H1 (cell line): ENCODE measurements around the gene FBXW8. TPM values are rescaled to one million over a fixed set of nuclear protein-coding genes. Genes with fewer than 3 reads are reported as not detected.

Source experiments
- CTCF ChIA-PET: fragments of 300-600 bp; sonication (Branson Sonifier 250); formaldehyde crosslinking; loops from one replicate; lab custom pipeline; 2021; ENCODE audit not compliant: partially characterized antibody; lab: Charles Lee
- POLR2A ChIA-PET: fragments of 300-600 bp; sonication (Branson Sonifier 250); formaldehyde crosslinking; loops from one replicate; lab custom pipeline; 2021; ENCODE audit warnings: inconsistent platforms; ENCODE audit not compliant: partially characterized antibody; lab: Charles Lee
- DNase-seq, 2 experiments: peaks; one replicate each; pipeline versions ENCODE4 v3.0.0 to v3.0.0-alpha.2; 2010 to 2022; ENCODE audit warnings: low spot score in 2 of 2, low read depth in 1 of 2, mixed read lengths in 1 of 2
- FAIRE-seq: peaks from 2 replicates; lab custom pipeline; 2011; peaks lifted over from hg19 to GRCh38; lab: Jason Lieb, UNC
- H2AFZ ChIP-seq: 2 replicates; pipeline ENCODE4 v1.8.1; 2012; ENCODE audit warnings: low read length, inconsistent platforms
- H2AK5ac ChIP-seq: 2 replicates; pipeline ENCODE4 v1.6.1; 2013; ENCODE audit warnings: low read depth, low read length
- H2BK120ac ChIP-seq: replicated peaks from 2 replicates; pipeline ENCODE3; 2013; ENCODE audit warnings: low read depth, low read length, inconsistent platforms
- H2BK12ac ChIP-seq: 2 replicates; pipeline ENCODE4 v1.6.1; 2013; ENCODE audit warnings: low read depth, low read length
- H2BK15ac ChIP-seq: 2 replicates; pipeline ENCODE4 v1.6.1; 2013; ENCODE audit warnings: low read length
- H2BK20ac ChIP-seq: 2 replicates; pipeline ENCODE4 v1.6.1; 2013; ENCODE audit warnings: low read length
- H2BK5ac ChIP-seq: 2 replicates; pipeline ENCODE4 v1.6.1; 2013; ENCODE audit warnings: low read depth, low read length
- H3K14ac ChIP-seq: 2 replicates; pipeline ENCODE4 v1.6.1; 2013; ENCODE audit warnings: inconsistent platforms; ENCODE audit not compliant: insufficient read length
- H3K18ac ChIP-seq: 2 replicates; pipeline ENCODE4 v1.6.1; 2013; ENCODE audit warnings: low read length; ENCODE audit errors: extremely low read depth
- H3K23ac ChIP-seq: 2 replicates; pipeline ENCODE4 v1.6.1; 2013; ENCODE audit warnings: inconsistent platforms; ENCODE audit not compliant: insufficient read length
- H3K23me2 ChIP-seq: 2 replicates; pipeline ENCODE4 v1.6.1; 2013; ENCODE audit warnings: low read depth, low read length
- H3K27ac ChIP-seq: 2 replicates; pipeline ENCODE4 v1.6.1; 2011; ENCODE audit warnings: low read depth, low read length, inconsistent platforms
- H3K27me3 ChIP-seq, 4 experiments: replicated peaks in 1 of 4; 1 replicate in 1 of 4; 2 replicates in 3 of 4; pipeline versions ENCODE4 v1.6.1 to v1.8.1; 2011 to 2013; ENCODE audit warnings: low read length in 3 of 4, mild to moderate bottlenecking in 3 of 4, inconsistent platforms in 2 of 4, mixed read lengths in 2 of 4, moderate library complexity in 1 of 4; ENCODE audit not compliant: control insufficient read depth in 3 of 4, insufficient read depth in 3 of 4; ENCODE audit errors: extremely low read depth in 1 of 4
- H3K36me3 ChIP-seq, 4 experiments: 2 replicates each; pipeline versions ENCODE4 v1.6.1 to v1.8.1; 2011 to 2013; ENCODE audit warnings: mild to moderate bottlenecking in 4 of 4, low read length in 3 of 4, moderate library complexity in 2 of 4, control low read depth in 1 of 4, inconsistent platforms in 1 of 4; ENCODE audit not compliant: insufficient read depth in 4 of 4, control insufficient read depth in 2 of 4
- H3K4ac ChIP-seq: replicated peaks from 2 replicates; pipeline ENCODE3; 2013; ENCODE audit warnings: low read length, low read depth, mixed read lengths, inconsistent platforms; ENCODE audit not compliant: insufficient read length
- H3K4me1 ChIP-seq, 4 experiments: replicated peaks in 1 of 4; 1 replicate in 1 of 4; 2 replicates in 3 of 4; pipeline versions ENCODE4 v1.6.1 to v1.8.1; 2011 to 2013; ENCODE audit warnings: low read length in 3 of 4, inconsistent platforms in 2 of 4, mixed read lengths in 1 of 4; ENCODE audit not compliant: insufficient read depth in 4 of 4, control insufficient read depth in 3 of 4
- H3K4me2 ChIP-seq, 2 experiments: 2 replicates each; pipeline versions ENCODE4 v1.6.1 to v1.8.1; 2011 to 2013; ENCODE audit warnings: low read depth in 2 of 2, low read length in 2 of 2, control low read depth in 1 of 2, inconsistent platforms in 1 of 2, mild to moderate bottlenecking in 1 of 2; ENCODE audit not compliant: insufficient read depth in 1 of 2
- H3K4me3 ChIP-seq, 4 experiments: fragments of 200-600, 300-600 bp in 1 of 4; sonication (generic), shearing (Covaris generic), sonication (Bioruptor Twin) in 1 of 4; 2 replicates each; pipeline versions ENCODE4 v1.5.1 to v1.8.1; 2011 to 2016; ENCODE audit warnings: low read length in 4 of 4, low read depth in 3 of 4, control low read depth in 2 of 4, inconsistent platforms in 2 of 4, mild to moderate bottlenecking in 2 of 4, mixed read lengths in 1 of 4, moderate library complexity in 1 of 4; ENCODE audit not compliant: insufficient read depth in 2 of 4; ENCODE audit errors: extremely low read depth in 1 of 4
- H3K56ac ChIP-seq: replicated peaks from 2 replicates; pipeline ENCODE3; 2013; ENCODE audit warnings: low read depth, mild to moderate bottlenecking, mixed read lengths, low read length, inconsistent platforms; ENCODE audit not compliant: insufficient read length
- H3K79me1 ChIP-seq: 2 replicates; pipeline ENCODE4 v1.6.1; 2013; ENCODE audit warnings: low read depth, low read length, control low read depth
- H3K79me2 ChIP-seq, 2 experiments: 2 replicates each; pipeline versions ENCODE4 v1.6.1 to v1.8.1; 2012 to 2013; ENCODE audit warnings: low read length in 2 of 2, mild to moderate bottlenecking in 2 of 2, inconsistent platforms in 1 of 2; ENCODE audit not compliant: insufficient read depth in 2 of 2, control insufficient read depth in 1 of 2
- H3K9ac ChIP-seq, 4 experiments: replicated peaks in 1 of 4; 1 replicate in 1 of 4; 2 replicates in 3 of 4; pipeline versions ENCODE4 v1.6.1 to v1.8.1; 2011 to 2013; ENCODE audit warnings: low read depth in 3 of 4, low read length in 3 of 4, control low read depth in 2 of 4, mild to moderate bottlenecking in 2 of 4, moderate library complexity in 2 of 4, inconsistent platforms in 1 of 4; ENCODE audit errors: extremely low read depth in 1 of 4
- H3K9me3 ChIP-seq, 2 experiments: 2 replicates each; pipeline versions ENCODE4 v1.6.1 to v1.8.1; 2012 to 2013; ENCODE audit warnings: mild to moderate bottlenecking in 2 of 2, moderate library complexity in 2 of 2, control low read depth in 1 of 2, inconsistent platforms in 1 of 2, low read depth in 1 of 2, low read length in 1 of 2, mixed read lengths in 1 of 2; ENCODE audit not compliant: insufficient read depth in 2 of 2
- H4K20me1 ChIP-seq, 2 experiments: replicated peaks in 1 of 2; 2 replicates each; pipeline versions ENCODE3 to v1.8.1; 2011 to 2013; ENCODE audit warnings: inconsistent platforms in 2 of 2, low read length in 2 of 2, mild to moderate bottlenecking in 1 of 2; ENCODE audit not compliant: insufficient read depth in 2 of 2, control insufficient read depth in 1 of 2
- H4K5ac ChIP-seq: 2 replicates; pipeline ENCODE4 v1.6.1; 2013; ENCODE audit warnings: low read length, low read depth, mixed read lengths, inconsistent platforms; ENCODE audit not compliant: insufficient read length
- H4K8ac ChIP-seq: 2 replicates; pipeline ENCODE4 v1.8.0; 2013; ENCODE audit warnings: mild to moderate bottlenecking, moderate library complexity, low read length, inconsistent platforms; ENCODE audit not compliant: insufficient read depth; ENCODE audit errors: extremely low read depth
- H4K91ac ChIP-seq: replicated peaks from 2 replicates; pipeline ENCODE3; 2013; ENCODE audit warnings: low read length, mixed read lengths, inconsistent platforms; ENCODE audit not compliant: insufficient read length
- ASH2L ChIP-seq: fragments of 200-600, 300-600 bp; sonication (generic); IDR thresholded peaks from one replicate; pipeline ENCODE4 v1.7.1; 2017; ENCODE audit warnings: low read length
- BCL11A ChIP-seq, 2 experiments: IDR thresholded peaks; one replicate each; pipeline ENCODE4 v1.6.1; 2011; ENCODE audit warnings: low read depth in 2 of 2, low read length in 2 of 2, mild to moderate bottlenecking in 2 of 2
- CREB1 ChIP-seq: IDR thresholded peaks from 2 replicates; pipeline ENCODE4 v1.6.1; 2012; ENCODE audit warnings: inconsistent platforms
- SP4 ChIP-seq: IDR thresholded peaks from 2 replicates; pipeline ENCODE4 v1.6.1; 2012; ENCODE audit warnings: low read length, inconsistent platforms
- SRF ChIP-seq: IDR thresholded peaks from 2 replicates; pipeline ENCODE4 v1.6.1; 2011; ENCODE audit warnings: mild to moderate bottlenecking, low read depth, low read length, moderate library complexity
- TAF1 ChIP-seq: IDR thresholded peaks from 2 replicates; pipeline ENCODE4 v1.6.1; 2011; ENCODE audit warnings: mild to moderate bottlenecking, low read depth, low read length
- WGBS, 2 experiments: shearing (Covaris generic) in 1 of 2; methylation state at CpG; one replicate each; pipeline versions ENCODE4 v1.1.6 to v1.1.7; 2013 to 2015; ENCODE audit warnings: low lambda C conversion rate in 2 of 2, mixed read lengths in 2 of 2, inconsistent platforms in 1 of 2, low coverage in 1 of 2, missing lambda C conversion rate in 1 of 2; ENCODE audit not compliant: insufficient replicate concordance in 2 of 2, insufficient coverage in 1 of 2, insufficient read length in 1 of 2; ENCODE audit errors: extremely low coverage in 1 of 2, missing lambda C conversion rate in 1 of 2; 5-methylcytosine and 5-hydroxymethylcytosine counted together
- polyA plus RNA-seq, 7 experiments: library from polyadenylated mRNA; depleted of rRNA in 3 of 7; stranded (reverse) in 5 of 7; unstranded in 2 of 7; fragments of >200 nt in 5 of 7; fragments of 200-250 nt in 2 of 7; gene quantifications; 1 replicate in 5 of 7; 2 replicates in 1 of 7; 4 replicates in 1 of 7; pipeline versions ENCODE4 v1.2.1 to v1.2.3, GENCODE V29; 2011 to 2013; ENCODE audit warnings: missing spikeins in 2 of 7, mixed read lengths in 2 of 7
- total RNA-seq: library from RNA; stranded (reverse); fragmentation: NEBNext Ultra II Directional; extraction: Animal tissue kit (Norgen Biotek cat#: 25700); gene quantifications from 2 replicates; pipeline ENCODE4 v1.2.1, GENCODE V29; 2021

Gene FBXW8
- total and polyA plus RNA-seq, 2 of the 8 experiments (the other 6 are each of a cell fraction or from before 2014, with no cell fraction given): 15.8 to 16.0 TPM

DNA sequence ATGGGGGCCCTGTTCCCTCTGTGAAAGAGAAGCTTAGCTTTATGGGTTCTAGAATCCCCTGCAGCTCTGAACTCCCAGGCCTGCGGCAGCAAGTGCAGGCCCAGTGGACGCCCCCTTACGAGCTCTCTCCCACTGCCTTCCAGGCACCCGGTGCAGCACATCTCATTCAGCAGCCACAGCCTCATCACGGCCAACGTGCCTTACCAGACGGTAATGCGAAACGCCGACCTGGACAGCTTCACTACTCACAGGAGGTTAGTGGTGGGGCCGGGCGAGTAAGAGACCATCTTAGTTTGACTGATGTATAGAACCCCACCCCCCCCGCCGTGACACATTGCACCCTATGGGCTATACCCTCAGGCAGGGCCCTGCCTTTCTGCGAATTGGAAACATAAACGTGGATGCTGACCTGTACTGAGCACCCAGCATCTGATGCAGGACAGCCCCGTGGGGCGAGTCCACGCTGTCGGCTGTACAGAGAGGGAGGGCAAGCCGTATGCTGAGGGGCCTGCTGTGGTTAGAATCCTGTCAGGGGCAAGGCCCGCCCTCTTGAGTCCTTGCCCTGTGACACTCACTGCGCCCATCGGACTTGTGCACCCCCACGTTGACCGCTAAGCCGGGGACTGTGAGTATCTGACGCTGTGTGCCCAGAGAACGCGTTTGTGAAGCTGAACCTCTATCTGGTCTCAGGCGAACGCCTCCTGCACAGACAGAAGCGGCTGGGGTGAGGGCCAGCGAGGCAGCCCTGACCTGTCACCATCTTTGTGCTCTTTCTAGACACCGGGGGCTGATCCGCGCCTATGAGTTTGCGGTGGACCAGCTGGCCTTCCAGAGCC, 116.7 kb downstream of the FBXW8 start:
- no peak overlapping the region for H3K4me2 ChIP-seq
- H2BK5ac ChIP-seq: peak overlapping the region; percentile 56; the same call in 1 of the 2 replicates
- no peak overlapping the region for H3K23ac ChIP-seq
- H3K14ac ChIP-seq: no peak overlapping the region
- no peak overlapping the region for H2BK15ac ChIP-seq
- no peaks in the 10 kb centered on the region for H3K9me3 ChIP-seq
- H3K79me1 ChIP-seq: no peaks in the 10 kb centered on the region
- H3K79me2 ChIP-seq: no peaks in the 10 kb centered on the region
- H4K5ac ChIP-seq: no peak overlapping the region
- H3K4me3 ChIP-seq: no peak overlapping the region
- H2AFZ ChIP-seq: no peak overlapping the region
- ChIA-PET CTCF (interaction anchor here (0.5 to 10.7 kb wide), 22 partner anchors 8 to 324 kb away, joined by 3 to 161 read pairs (median 6); partner anchors contain the start of gene TESC), POLR2A (interaction anchor here (1.4 kb wide), 1 partner anchor 9 kb away, joined by 4 read pairs; no protein-coding TSS in a partner anchor)
- H2AK5ac ChIP-seq: no peak overlapping the region
- H2BK12ac ChIP-seq: no peak overlapping the region
- H4K20me1 ChIP-seq: peaks cover 0 to 4% of the 10 kb centered on the region in 2 experiments
- H2BK120ac ChIP-seq: no peak overlapping the region
- no peak overlapping the region for H3K4ac ChIP-seq
- FAIRE-seq (no peak), DNase-seq (no peak)
- no peaks in the 10 kb centered on the region for H3K27me3 ChIP-seq
- H3K4me1 ChIP-seq: peaks cover 0 to 2% (median 0%) of the 10 kb centered on the region in 4 experiments; a peak in 1 of 7 replicates
- no peak overlapping the region for H3K18ac ChIP-seq
- peaks cover 5 to 13% (median 11%) of the 10 kb centered on the region in 4 experiments for H3K36me3 ChIP-seq
- H3K56ac ChIP-seq: no peak overlapping the region
- no peak overlapping the region for H4K91ac ChIP-seq
- no peak overlapping the region for H3K9ac ChIP-seq
- H3K23me2 ChIP-seq: no peaks in the 10 kb centered on the region
- no peak overlapping the region for H2BK20ac ChIP-seq
- 94% methylated on average over 34 of the region's 38 CpGs; no CpG with 5 or more reads in 1 of the 2 experiments for WGBS, 2 experiments
- no peak overlapping the region; the same call in 1 of the 2 replicates for H4K8ac ChIP-seq
- H3K27ac ChIP-seq: no peak overlapping the region
- TF ChIP-seq SP4: no peak
- no peak for TF ChIP-seq BCL11A (IDR thresholded peaks at IDR 0.05; ENCODE audit: low read depth in 2 of 2, low read length in 2 of 2)
- no peak for TF ChIP-seq ASH2L
- TF ChIP-seq CREB1: no peak
- no peak for TF ChIP-seq SRF
- no peak for TF ChIP-seq TAF1
